ENCODE results near the gene LDHB. TPM values are rescaled to one million over a fixed set of nuclear protein-coding genes. Genes with fewer than 3 reads are reported as not detected.

LDHB gene
- total and polyA plus RNA-seq, 9 donors = 266 to 674 (median 479) TPM

- H3K27me3 ChIP-seq = no peaks in the 10 kb centered on the region
- peak overlapping the region; percentile 92 for H3K4me3 ChIP-seq
- peaks cover 2% of the 10 kb centered on the region for H3K4me1 ChIP-seq (ENCODE audit: insufficient read depth)
- peak overlapping the region; percentile 75 to 91 for H3K27ac ChIP-seq
- H3K9me3 ChIP-seq = no peaks in the 10 kb centered on the region
- DNase-seq = peak in 4 of 5 donors; percentile 19 to 43 (median 36)
- TF ChIP-seq CTCF (IDR thresholded peaks at IDR 0.05) = no peak
- TF ChIP-seq POLR2A (IDR thresholded peaks at IDR 0.05) = no peak
- no peak for TF ChIP-seq EP300 (IDR thresholded peaks at IDR 0.05)
- intact Hi-C loops (cut with DNase I) = no loop called here
- 0 to 2% (median 1%) methylated on average over 16 of the region's 16 CpGs for WGBS, 3 donors
- H3K36me3 ChIP-seq = no peaks in the 10 kb centered on the region
These were observed 727 bp downstream of the LDHB start for GRCh38 chr12:21656905-21657325.

GRCh38 chr12:21655591-21655990 is 2.1 kb downstream of the LDHB start:
- H3K27ac ChIP-seq = no peak overlapping the region
- H3K4me1 ChIP-seq (ENCODE audit: insufficient read depth) = peaks cover 2% of the 10 kb centered on the region
- H3K4me3 ChIP-seq = no peak overlapping the region
- no peaks in the 10 kb centered on the region for H3K9me3 ChIP-seq
- intact Hi-C loops (cut with DNase I) = no loop called here
- H3K27me3 ChIP-seq = no peaks in the 10 kb centered on the region
- DNase-seq = no peak
- WGBS, 3 donors = 63 to 69% (median 64%) methylated on average over 4 of the region's 4 CpGs
- H3K36me3 ChIP-seq = no peaks in the 10 kb centered on the region
- TF ChIP-seq EP300 (IDR thresholded peaks at IDR 0.05) = no peak
- TF ChIP-seq CTCF (IDR thresholded peaks at IDR 0.05) = no peak
- TF ChIP-seq POLR2A (IDR thresholded peaks at IDR 0.05) = no peak

DNA sequence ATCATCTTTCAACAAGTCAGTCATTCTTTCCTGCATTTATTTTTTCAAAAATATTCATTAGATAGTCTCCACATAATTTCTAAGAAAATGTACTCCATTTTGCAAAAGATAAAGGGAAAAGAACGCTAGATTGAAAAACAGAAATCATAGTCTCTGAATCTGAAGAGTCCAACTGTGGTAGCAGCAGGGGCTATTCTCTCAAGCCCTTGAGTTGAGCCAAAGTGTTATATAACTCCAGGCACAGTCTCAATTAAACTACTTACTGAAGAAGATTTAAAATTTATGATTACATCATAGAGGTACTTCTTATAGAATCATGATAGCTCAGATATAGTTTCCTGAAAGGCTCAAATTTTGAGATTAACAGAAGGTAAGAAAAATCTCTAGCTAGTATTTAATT is 5.8 kb downstream of the LDHB start:
- Histone ChIP-seq H3K4me3 (no peak overlapping the region), H3K27me3 (no peaks in the 10 kb centered on the region), H3K36me3 (no peaks in the 10 kb centered on the region), H3K27ac (no peak overlapping the region), H3K4me1 (ENCODE audit: insufficient read depth) (peaks cover 2% of the 10 kb centered on the region), H3K9me3 (no peaks in the 10 kb centered on the region)
- TF ChIP-seq POLR2A (IDR thresholded peaks at IDR 0.05) = no peak
- TF ChIP-seq CTCF (IDR thresholded peaks at IDR 0.05) = no peak
- no peak for TF ChIP-seq EP300 (IDR thresholded peaks at IDR 0.05)
- intact Hi-C loops (cut with DNase I) = no loop called here
- no peak for DNase-seq
- WGBS, 3 donors = 86 to 89% (median 87%) methylated on average over 1 of the region's 1 CpG

GRCh38 chr12:21650997-21651396 is 6.6 kb downstream of the LDHB start:
- Histone ChIP-seq H3K4me1 (ENCODE audit: insufficient read depth) (peaks cover 2% of the 10 kb centered on the region), H3K9me3 (no peaks in the 10 kb centered on the region), H3K36me3 (no peaks in the 10 kb centered on the region), H3K27ac (no peak overlapping the region), H3K4me3 (no peak overlapping the region), H3K27me3 (no peaks in the 10 kb centered on the region)
- TF ChIP-seq POLR2A (IDR thresholded peaks at IDR 0.05) (no peak), CTCF (IDR thresholded peaks at IDR 0.05) (no peak), EP300 (IDR thresholded peaks at IDR 0.05) (no peak)
- 93 to 97% (median 97%) methylated on average over 1 of the region's 1 CpG for WGBS, 3 donors
- intact Hi-C loops (cut with DNase I) = no loop called here
- no peak for DNase-seq
